Endothelial cell of umbilical vein (primary cell): Measurements from ENCODE around the gene DZIP3. TPM values are rescaled to one million over a fixed set of nuclear protein-coding genes. Genes with fewer than 3 reads are reported as not detected.
A peak's percentile ranks its signal among the peaks of the same experiment; 100 is the strongest.

Source experiments
- BruUV-seq: library from RNA; stranded (reverse); fragments of 400-500 nt; replicated peaks from 2 replicates; lab custom pipeline; 2021; lab: Mats Ljungman, UMichigan
- CTCF ChIA-PET: fragments of 300-600, 350-600 bp; sonication (Branson Sonifier 250); formaldehyde crosslinking; loops from one replicate; lab custom pipeline; 2021; ENCODE audit warnings: antibody characterized with exemption, inconsistent platforms; lab: Charles Lee
- POLR2A ChIA-PET: fragments of 300-600, 350-600 bp; sonication (Branson Sonifier 250); formaldehyde crosslinking; loops from one replicate; lab custom pipeline; 2021; ENCODE audit warnings: antibody characterized with exemption, inconsistent platforms; lab: Charles Lee
- DNase-seq: peaks from one replicate; pipeline ENCODE4 v3.0.0-alpha.2; 2011; ENCODE audit warnings: low read depth, low spot score
- FAIRE-seq: peaks from 2 replicates; lab custom pipeline; 2011; peaks lifted over from hg19 to GRCh38; lab: Jason Lieb, UNC
- H2AFZ ChIP-seq: 2 replicates; pipeline ENCODE4 v1.6.0; 2012; ENCODE audit warnings: low read depth, low read length, control low read depth, inconsistent platforms
- H3K27ac ChIP-seq: 2 replicates; pipeline ENCODE4 v1.5.1; 2011; ENCODE audit warnings: low read depth, mild to moderate bottlenecking, control low read depth, low read length, moderate library complexity; ENCODE audit not compliant: insufficient read depth
- H3K27me3 ChIP-seq, 2 experiments: 2 replicates each; pipeline versions ENCODE4 v1.6.0 to v1.6.1; 2011; ENCODE audit warnings: low read length in 2 of 2, mixed read lengths in 1 of 2; ENCODE audit not compliant: control insufficient read depth in 2 of 2, insufficient read depth in 2 of 2
- H3K36me3 ChIP-seq, 2 experiments: 2 replicates in 1 of 2; 3 replicates in 1 of 2; pipeline ENCODE4 v1.5.1; 2011; ENCODE audit warnings: low read length in 2 of 2, mild to moderate bottlenecking in 1 of 2, moderate library complexity in 1 of 2; ENCODE audit not compliant: control insufficient read depth in 2 of 2, insufficient read depth in 2 of 2; ENCODE audit errors: extremely low read depth in 1 of 2
- H3K4me1 ChIP-seq: 3 replicates; pipeline ENCODE4 v1.5.1; 2011; ENCODE audit warnings: mild to moderate bottlenecking, low read length; ENCODE audit not compliant: control insufficient read depth, insufficient read depth; ENCODE audit errors: extremely low read depth
- H3K4me2 ChIP-seq: 2 replicates; pipeline ENCODE4 v1.6.1; 2011; ENCODE audit warnings: low read length, control low read depth, mixed read lengths; ENCODE audit not compliant: insufficient read depth
- H3K4me3 ChIP-seq, 3 experiments: fragments of 200-600 bp in 1 of 3; sonication (generic), shearing (Covaris generic) in 1 of 3; replicated peaks in 1 of 3; 2 replicates each; pipeline ENCODE4 v1.5.1; 2011 to 2016; ENCODE audit warnings: control low read depth in 3 of 3, low read length in 3 of 3, mild to moderate bottlenecking in 2 of 3, inconsistent platforms in 1 of 3, low read depth in 1 of 3, moderate library complexity in 1 of 3; ENCODE audit not compliant: insufficient read depth in 1 of 3
- H3K79me2 ChIP-seq: 2 replicates; pipeline ENCODE4 v1.6.0; 2012; ENCODE audit warnings: low read length, inconsistent platforms; ENCODE audit not compliant: control insufficient read depth, insufficient read depth
- H3K9ac ChIP-seq: replicated peaks from 2 replicates; pipeline ENCODE3; 2011; ENCODE audit warnings: low read length, control low read depth; ENCODE audit not compliant: insufficient read depth; ENCODE audit errors: extremely low read depth
- H3K9me1 ChIP-seq: replicated peaks from 3 replicates; pipeline ENCODE4 v1.6.0; 2011; ENCODE audit warnings: mild to moderate bottlenecking, low read length; ENCODE audit not compliant: control insufficient read depth, insufficient read depth; ENCODE audit errors: extremely low read depth
- H3K9me3 ChIP-seq: replicated peaks from 2 replicates; pipeline ENCODE4 v1.5.1; 2012; ENCODE audit warnings: low read length, inconsistent platforms; ENCODE audit not compliant: control insufficient read depth, insufficient read depth
- H4K20me1 ChIP-seq: replicated peaks from 2 replicates; pipeline ENCODE3; 2011; ENCODE audit warnings: mild to moderate bottlenecking, low read length; ENCODE audit not compliant: control insufficient read depth, insufficient read depth; ENCODE audit errors: extremely low read depth
- CTCF ChIP-seq, 2 donors: IDR thresholded peaks; 1 replicate in 1 of 2; 2 replicates in 1 of 2; pipeline ENCODE4 v1.5.1; 2011; ENCODE audit warnings: low read length in 2 of 2, mild to moderate bottlenecking in 2 of 2, moderate library complexity in 2 of 2, control low read depth in 1 of 2, inconsistent platforms in 1 of 2, low read depth in 1 of 2; ENCODE audit not compliant: insufficient read depth in 1 of 2; ENCODE audit errors: extremely low read depth in 1 of 2
- EZH2 ChIP-seq: IDR thresholded peaks from 2 replicates; pipeline ENCODE4 v1.6.1; 2012; ENCODE audit warnings: borderline replicate concordance, low read depth, mild to moderate bottlenecking, moderate library complexity, low read length, inconsistent platforms; ENCODE audit not compliant: severe bottlenecking
- FOS ChIP-seq: IDR thresholded peaks from 2 replicates; pipeline ENCODE4 v1.6.1; 2011; ENCODE audit warnings: mild to moderate bottlenecking, low read length, moderate library complexity, borderline replicate concordance; ENCODE audit not compliant: insufficient read depth
- GATA2 ChIP-seq: IDR thresholded peaks from 2 replicates; pipeline ENCODE4 v1.7.0; 2011; ENCODE audit warnings: low read depth, mild to moderate bottlenecking, moderate library complexity, mixed read lengths, low read length; ENCODE audit not compliant: insufficient read length, insufficient read depth
- JUN ChIP-seq: IDR thresholded peaks from 2 replicates; pipeline ENCODE4 v1.6.1; 2011; ENCODE audit warnings: borderline replicate concordance, low read depth; ENCODE audit not compliant: insufficient read length, insufficient read depth
- MAX ChIP-seq: IDR thresholded peaks from 2 replicates; pipeline ENCODE4 v1.6.1; 2011; ENCODE audit not compliant: insufficient read depth, insufficient read length
- MYC ChIP-seq: IDR thresholded peaks from one replicate; pipeline ENCODE4 v1.6.1; 2011; ENCODE audit warnings: mild to moderate bottlenecking, low read depth, low read length
- POLR2A ChIP-seq: IDR thresholded peaks from 2 replicates; pipeline ENCODE4 v1.6.1; 2012; ENCODE audit warnings: low read depth, mild to moderate bottlenecking, control low read depth, low read length
- POLR2AphosphoS5 ChIP-seq: IDR thresholded peaks from 2 replicates; pipeline ENCODE4 v1.6.1; 2012; ENCODE audit warnings: low read depth, mild to moderate bottlenecking, control low read depth, low read length, moderate library complexity; ENCODE audit not compliant: insufficient read depth
- dilution Hi-C: fragments of 300-500 bp; cut with MboI; formaldehyde crosslinking; loops from one replicate; pipeline ENCODE4 v1.15.0; 2019; ENCODE audit warnings: low sequenced_read_pairs; ENCODE audit not compliant: extremely low pct_ligation_motif_present
- intact Hi-C: fragments of 100-400 bp; cut with micrococcal nuclease; formaldehyde crosslinking; loops from one replicate; pipeline ENCODE4 v1.10.0; 2022
- polyA plus RNA-seq, 4 experiments: library from polyadenylated mRNA; depleted of rRNA in 3 of 4; stranded (reverse) in 3 of 4; unstranded in 1 of 4; fragments of >200 nt; gene quantifications; 2 replicates each; pipeline versions ENCODE4 v1.2.1 to v1.2.3, GENCODE V29; 2011 to 2012; ENCODE audit warnings: missing spikeins in 1 of 4
- total RNA-seq: library from RNA; stranded (reverse); gene quantifications from 2 replicates; pipeline ENCODE4 v1.2.3, GENCODE V29; 2021

The DZIP3 gene
- total and polyA plus RNA-seq, 2 donors (not counting 3 experiments of a cell fraction or from before 2014, with no cell fraction given), result 1.9 to 6.5 TPM

GRCh38 chr3:108562565-108562964, 27.0 kb upstream of the DZIP3 start:
- no peaks in the 10 kb centered on the region for H3K9me3 ChIP-seq
- dilution Hi-C loops, result no loop called here
- H3K9ac ChIP-seq, result no peak overlapping the region
- no peak overlapping the region for H3K4me3 ChIP-seq
- peak overlapping the region; percentile 59 for H3K4me2 ChIP-seq
- intact Hi-C loops, result loop anchor here (2.0 kb wide), 1 partner anchor 26 kb away; the partner anchor contains the start of genes CIP2A and DZIP3
- DNase-seq, result peak; percentile 37
- no peaks in the 10 kb centered on the region for H4K20me1 ChIP-seq
- H3K36me3 ChIP-seq, result peaks cover 0 to 5% of the 10 kb centered on the region in 2 experiments
- no peaks in the 10 kb centered on the region for H3K27me3 ChIP-seq
- TF ChIP-seq POLR2AphosphoS5 (no peak), FOS (peak; percentile 54)
- no peak overlapping the region for H3K27ac ChIP-seq
- H3K79me2 ChIP-seq, result no peaks in the 10 kb centered on the region
- H2AFZ ChIP-seq, result peak overlapping the region; percentile 36
- CTCF ChIA-PET, result interaction anchor here (0.6 to 6.5 kb wide), 6 partner anchors 8 to 352 kb away, joined by 3 to 38 read pairs (median 3); partner anchors contain the start of genes CIP2A and DZIP3
- no peaks in the 10 kb centered on the region for H3K9me1 ChIP-seq
- peak; percentile 58 for FAIRE-seq
- peaks cover 13% of the 10 kb centered on the region for H3K4me1 ChIP-seq
- POLR2A ChIA-PET, result no interaction called here
- BruUV-seq, result no TSS peak

- Histone ChIP-seq H3K4me3 (no peak overlapping the region), H3K79me2 (no peaks in the 10 kb centered on the region), H3K27ac (no peak overlapping the region), H3K27me3 (no peaks in the 10 kb centered on the region), H3K36me3 (peaks cover 0 to 2% of the 10 kb centered on the region in 2 experiments), H3K4me1 (peaks cover 13% of the 10 kb centered on the region), H3K4me2 (no peak overlapping the region), H2AFZ (no peak overlapping the region), H3K9ac (no peak overlapping the region), H3K9me3 (no peaks in the 10 kb centered on the region), H3K9me1 (no peaks in the 10 kb centered on the region), H4K20me1 (no peaks in the 10 kb centered on the region)
- CTCF ChIA-PET, result interaction anchor here (1.7 to 6.5 kb wide), 2 partner anchors 10 to 12 kb away, joined by 4 to 38 read pairs; no protein-coding TSS in a partner anchor
- DNase-seq (peak; percentile 33), FAIRE-seq (no peak)
- dilution Hi-C loops (no loop called here), intact Hi-C loops (no loop called here)
- no TSS peak for BruUV-seq
- TF ChIP-seq JUN (no peak), MYC (no peak), FOS (no peak), CTCF (IDR thresholded peaks at IDR 0.05; ENCODE audit: extremely low read depth in 1 of 2, insufficient read depth in 1 of 2, low read depth in 1 of 2, low read length in 2 of 2) (no peak), POLR2AphosphoS5 (no peak), EZH2 (no peak), POLR2A (no peak), MAX (no peak), GATA2 (no peak)
- POLR2A ChIA-PET, result no interaction called here
Measured at GRCh38 chr3:108564564-108564963, 25.0 kb upstream of the DZIP3 start.
